Measurements from ENCODE around the gene SARNP. TPM values are rescaled to one million over a fixed set of nuclear protein-coding genes. Genes with fewer than 3 reads are reported as not detected.

Gene SARNP
- total and polyA plus RNA-seq, 10 of the 15 experiments (the other 5 are each of a cell fraction or from before 2014, with no cell fraction given), result 77.6 to 445 (median 188) TPM

DNA sequence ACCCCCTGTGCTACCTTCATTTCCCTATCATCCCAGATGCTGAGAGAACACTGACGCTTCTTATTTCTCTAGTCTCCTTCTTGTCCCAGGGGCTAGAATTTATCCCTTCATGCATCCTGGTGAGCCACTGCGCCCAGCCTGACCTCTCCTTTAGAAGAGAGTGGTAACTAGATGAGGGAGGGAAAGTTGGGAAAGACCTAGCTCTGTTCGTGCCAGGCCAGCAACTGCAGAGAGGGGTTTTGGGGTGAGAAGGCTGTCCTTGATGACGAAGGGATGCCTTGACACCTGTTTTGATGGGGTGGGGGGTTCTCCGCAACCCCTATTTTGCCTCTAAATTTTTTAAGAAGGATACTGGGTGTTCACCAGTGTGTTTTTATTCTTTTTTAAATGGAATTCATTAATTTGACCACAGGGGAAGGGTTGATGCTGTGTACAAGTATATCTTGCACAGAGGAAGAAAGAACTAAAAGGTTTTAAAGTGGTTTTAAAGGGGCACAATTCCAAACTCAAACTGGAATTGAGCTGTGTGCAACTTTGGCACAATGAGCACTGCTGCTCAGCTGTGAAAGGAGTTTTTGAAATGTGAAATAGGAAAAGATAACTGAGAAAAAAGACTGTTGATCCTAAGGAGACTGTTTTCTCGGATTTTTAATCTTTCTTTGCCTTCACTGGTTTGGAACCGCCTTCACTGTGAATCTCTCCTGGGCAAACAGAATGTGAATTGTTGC, 32.3 kb upstream of the SARNP start:
- H3K4me1 ChIP-seq (ENCODE audit: control insufficient read depth, insufficient read depth, low read length), result no peaks in the 10 kb centered on the region; the same call in 1 of the 2 replicates
- WGBS (ENCODE audit: insufficient coverage, insufficient replicate concordance, low lambda C conversion rate, missing lambda C conversion rate), result 24% methylated on average over 7 of the region's 7 CpGs
- no peaks in the 10 kb centered on the region for H3K79me2 ChIP-seq (ENCODE audit: control insufficient read depth, insufficient read depth, low read length)
- no peaks in the 10 kb centered on the region for H4K20me1 ChIP-seq (ENCODE audit: control insufficient read depth, insufficient read depth)
- no peaks in the 10 kb centered on the region for H3K36me3 ChIP-seq (ENCODE audit: control insufficient read depth in 2 of 2, insufficient read depth in 2 of 2, low read length in 1 of 2)
- ChIA-PET RAD21 (ENCODE audit: unreplicated experiment) (no interaction called here), CTCF (interaction anchor here (0.8 kb wide), 1 partner anchor 12 kb away, joined by 3 read pairs; no protein-coding TSS in a partner anchor), POLR2A (interaction anchor here (0.5 to 0.6 kb wide), 2 partner anchors 31 to 486 kb away, joined by 3 to 4 read pairs; no protein-coding TSS in a partner anchor), SMC1A (ENCODE audit: uncharacterized antibody, unreplicated experiment) (no interaction called here)
- BruUV-seq (replicated peaks), result no TSS peak
- no peak for FAIRE-seq
- no peak overlapping the region for H3K4me2 ChIP-seq (ENCODE audit: control insufficient read depth, insufficient read depth)
- in situ Hi-C loops (cut with MboI) (no loop called here), intact Hi-C loops (cut with micrococcal nuclease; ENCODE audit: unreplicated experiment) (no loop called here)
- H2AFZ ChIP-seq (ENCODE audit: control insufficient read depth, low read depth, low read length), result no peak overlapping the region
- H3K9me3 ChIP-seq (replicated peaks; ENCODE audit: control insufficient read depth, insufficient read depth, low read length), result no peaks in the 10 kb centered on the region
- H3K27me3 ChIP-seq (replicated peaks in 1 of 2; ENCODE audit: control insufficient read depth in 2 of 2, insufficient read depth in 2 of 2, low read length in 1 of 2), result peaks cover 0 to 1% of the 10 kb centered on the region in 2 experiments; a peak in 3 of 4 replicates
- H3K9ac ChIP-seq (ENCODE audit: control insufficient read depth, insufficient read depth, low read length), result no peak overlapping the region
- H3K27ac ChIP-seq (ENCODE audit: control insufficient read depth, insufficient read depth), result no peak overlapping the region
- TF ChIP-seq PAX5 (IDR thresholded peaks at IDR 0.05; ENCODE audit: borderline replicate concordance, low read depth, low read length), result no peak
- TF ChIP-seq, protein P1, sequence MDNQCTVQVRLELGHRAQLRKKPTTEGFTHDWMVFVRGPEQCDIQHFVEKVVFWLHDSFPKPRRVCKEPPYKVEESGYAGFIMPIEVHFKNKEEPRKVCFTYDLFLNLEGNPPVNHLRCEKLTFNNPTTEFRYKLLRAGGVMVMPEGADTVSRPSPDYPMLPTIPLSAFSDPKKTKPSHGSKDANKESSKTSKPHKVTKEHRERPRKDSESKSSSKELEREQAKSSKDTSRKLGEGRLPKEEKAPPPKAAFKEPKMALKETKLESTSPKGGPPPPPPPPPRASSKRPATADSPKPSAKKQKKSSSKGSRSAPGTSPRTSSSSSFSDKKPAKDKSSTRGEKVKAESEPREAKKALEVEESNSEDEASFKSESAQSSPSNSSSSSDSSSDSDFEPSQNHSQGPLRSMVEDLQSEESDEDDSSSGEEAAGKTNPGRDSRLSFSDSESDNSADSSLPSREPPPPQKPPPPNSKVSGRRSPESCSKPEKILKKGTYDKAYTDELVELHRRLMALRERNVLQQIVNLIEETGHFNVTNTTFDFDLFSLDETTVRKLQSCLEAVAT (IDR thresholded peaks at IDR 0.05), result no peak
- no peak for TF ChIP-seq CREB1 (IDR thresholded peaks at IDR 0.05; ENCODE audit: low read depth)
- TF ChIP-seq, protein P2, sequence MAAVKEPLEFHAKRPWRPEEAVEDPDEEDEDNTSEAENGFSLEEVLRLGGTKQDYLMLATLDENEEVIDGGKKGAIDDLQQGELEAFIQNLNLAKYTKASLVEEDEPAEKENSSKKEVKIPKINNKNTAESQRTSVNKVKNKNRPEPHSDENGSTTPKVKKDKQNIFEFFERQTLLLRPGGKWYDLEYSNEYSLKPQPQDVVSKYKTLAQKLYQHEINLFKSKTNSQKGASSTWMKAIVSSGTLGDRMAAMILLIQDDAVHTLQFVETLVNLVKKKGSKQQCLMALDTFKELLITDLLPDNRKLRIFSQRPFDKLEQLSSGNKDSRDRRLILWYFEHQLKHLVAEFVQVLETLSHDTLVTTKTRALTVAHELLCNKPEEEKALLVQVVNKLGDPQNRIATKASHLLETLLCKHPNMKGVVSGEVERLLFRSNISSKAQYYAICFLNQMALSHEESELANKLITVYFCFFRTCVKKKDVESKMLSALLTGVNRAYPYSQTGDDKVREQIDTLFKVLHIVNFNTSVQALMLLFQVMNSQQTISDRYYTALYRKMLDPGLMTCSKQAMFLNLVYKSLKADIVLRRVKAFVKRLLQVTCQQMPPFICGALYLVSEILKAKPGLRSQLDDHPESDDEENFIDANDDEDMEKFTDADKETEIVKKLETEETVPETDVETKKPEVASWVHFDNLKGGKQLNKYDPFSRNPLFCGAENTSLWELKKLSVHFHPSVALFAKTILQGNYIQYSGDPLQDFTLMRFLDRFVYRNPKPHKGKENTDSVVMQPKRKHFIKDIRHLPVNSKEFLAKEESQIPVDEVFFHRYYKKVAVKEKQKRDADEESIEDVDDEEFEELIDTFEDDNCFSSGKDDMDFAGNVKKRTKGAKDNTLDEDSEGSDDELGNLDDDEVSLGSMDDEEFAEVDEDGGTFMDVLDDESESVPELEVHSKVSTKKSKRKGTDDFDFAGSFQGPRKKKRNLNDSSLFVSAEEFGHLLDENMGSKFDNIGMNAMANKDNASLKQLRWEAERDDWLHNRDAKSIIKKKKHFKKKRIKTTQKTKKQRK (IDR thresholded peaks at IDR 0.05; ENCODE audit: low read depth, low read length), result no peak
- TF ChIP-seq SMAD5 (IDR thresholded peaks at IDR 0.05; ENCODE audit: low read depth), result no peak
- TF ChIP-seq, protein P3, sequence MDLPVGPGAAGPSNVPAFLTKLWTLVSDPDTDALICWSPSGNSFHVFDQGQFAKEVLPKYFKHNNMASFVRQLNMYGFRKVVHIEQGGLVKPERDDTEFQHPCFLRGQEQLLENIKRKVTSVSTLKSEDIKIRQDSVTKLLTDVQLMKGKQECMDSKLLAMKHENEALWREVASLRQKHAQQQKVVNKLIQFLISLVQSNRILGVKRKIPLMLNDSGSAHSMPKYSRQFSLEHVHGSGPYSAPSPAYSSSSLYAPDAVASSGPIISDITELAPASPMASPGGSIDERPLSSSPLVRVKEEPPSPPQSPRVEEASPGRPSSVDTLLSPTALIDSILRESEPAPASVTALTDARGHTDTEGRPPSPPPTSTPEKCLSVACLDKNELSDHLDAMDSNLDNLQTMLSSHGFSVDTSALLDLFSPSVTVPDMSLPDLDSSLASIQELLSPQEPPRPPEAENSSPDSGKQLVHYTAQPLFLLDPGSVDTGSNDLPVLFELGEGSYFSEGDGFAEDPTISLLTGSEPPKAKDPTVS (IDR thresholded peaks at IDR 0.05; ENCODE audit: low read depth, low read length), result no peak
- TF ChIP-seq NRF1 (conservative IDR thresholded peaks at IDR 0.05; ENCODE audit: low read depth, low read length), result no peak
- TF ChIP-seq ZSCAN29 (IDR thresholded peaks at IDR 0.05), result no peak
- no peak for TF ChIP-seq MTA2 (IDR thresholded peaks at IDR 0.05; ENCODE audit: low read depth)
- TF ChIP-seq, protein P4, sequence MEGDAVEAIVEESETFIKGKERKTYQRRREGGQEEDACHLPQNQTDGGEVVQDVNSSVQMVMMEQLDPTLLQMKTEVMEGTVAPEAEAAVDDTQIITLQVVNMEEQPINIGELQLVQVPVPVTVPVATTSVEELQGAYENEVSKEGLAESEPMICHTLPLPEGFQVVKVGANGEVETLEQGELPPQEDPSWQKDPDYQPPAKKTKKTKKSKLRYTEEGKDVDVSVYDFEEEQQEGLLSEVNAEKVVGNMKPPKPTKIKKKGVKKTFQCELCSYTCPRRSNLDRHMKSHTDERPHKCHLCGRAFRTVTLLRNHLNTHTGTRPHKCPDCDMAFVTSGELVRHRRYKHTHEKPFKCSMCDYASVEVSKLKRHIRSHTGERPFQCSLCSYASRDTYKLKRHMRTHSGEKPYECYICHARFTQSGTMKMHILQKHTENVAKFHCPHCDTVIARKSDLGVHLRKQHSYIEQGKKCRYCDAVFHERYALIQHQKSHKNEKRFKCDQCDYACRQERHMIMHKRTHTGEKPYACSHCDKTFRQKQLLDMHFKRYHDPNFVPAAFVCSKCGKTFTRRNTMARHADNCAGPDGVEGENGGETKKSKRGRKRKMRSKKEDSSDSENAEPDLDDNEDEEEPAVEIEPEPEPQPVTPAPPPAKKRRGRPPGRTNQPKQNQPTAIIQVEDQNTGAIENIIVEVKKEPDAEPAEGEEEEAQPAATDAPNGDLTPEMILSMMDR (IDR thresholded peaks at IDR 0.05 in 2 of 3, conservative IDR thresholded peaks at IDR 0.05 in 1 of 3; ENCODE audit: control insufficient read depth in 2 of 3, extremely low read depth in 1 of 3, insufficient read depth in 1 of 3, low read depth in 3 of 3, low read length in 3 of 3), result no peak
- TF ChIP-seq ESRRA (IDR thresholded peaks at IDR 0.05; ENCODE audit: low read length), result no peak
- H3K4me3 ChIP-seq, result no peak overlapping the region
- no peak for ATAC-seq
- no peak for DNase-seq (ENCODE audit: low read depth, low spot score)

All from GM12878 (cell line).